ENCODE data around the gene WDR47. TPM values are rescaled to one million over a fixed set of nuclear protein-coding genes. Genes with fewer than 3 reads are reported as not detected.

WDR47 gene
- polyA plus RNA-seq (2011; rRNA removed): 9.0 and 10.8 TPM in 2 replicates
- 2.2 and 2.3 TPM in 2 replicates for polyA plus RNA-seq (2012; cell fraction: cytosol; rRNA removed)
- polyA plus RNA-seq (2012; cell fraction: nucleus; rRNA removed): 2.4 and 3.3 TPM in 2 replicates
- polyA plus RNA-seq (2017; fragmentation: RNase III; extraction: RNeasy Plus Mini Kit Qiagen cat#74134 plus additional on column Dnase treatment): 5.2 to 5.6 TPM (median 5.5 TPM) in 3 replicates
- 4.3 and 4.5 TPM in 2 replicates for polyA minus RNA-seq (2011; rRNA and poly(A)+ RNA removed)

- FAIRE-seq (no peak), ATAC-seq (peak; percentile 97 to 99), DNase-seq (ENCODE audit: low read depth in 1 of 2, low spot score in 1 of 2) (peak; percentile 82 to 93)
- Histone ChIP-seq H3K4me3 (peak within 1 kb of the TSS; percentile 66), H3K4me2 (peak within 1 kb of the TSS; percentile 82), H3K9me3 (no peaks in the 10 kb centered on the region), H3K4me1 (peaks cover 7% of the 10 kb centered on the region; the same call in 1 of the 3 replicates), H3K27ac (peak within 1 kb of the TSS; percentile 74 to 88)
- ChIA-PET POLR2A (interaction anchor here (0.6 to 1.7 kb wide), 10 partner anchors 13 to 81 kb away, joined by 3 to 8 read pairs (median 4); partner anchors contain the start of genes CLCC1 and TAF13), CTCF (interaction anchor here (0.7 to 1.3 kb wide), 3 partner anchors 14 to 70 kb away, joined by 3 to 4 read pairs (median 4); a partner anchor contains a TSS)
- WGBS (ENCODE audit: missing lambda C conversion rate): 0% methylated on average over 2 of the region's 90 CpGs
- TF ChIP-seq EHMT2 (IDR thresholded peaks at IDR 0.05; ENCODE audit: low read depth) (no peak), REST (IDR thresholded peaks at IDR 0.05) (no peak), RARB (CRISPR knock-in tag; IDR thresholded peaks at IDR 0.05) (no peak), EP300 (IDR thresholded peaks at IDR 0.05) (no peak), ZSCAN20 (CRISPR knock-in tag; IDR thresholded peaks at IDR 0.05) (no peak), POLR2A (IDR thresholded peaks at IDR 0.05; ENCODE audit: low read length) (peak; percentile 93), E2F6 (IDR thresholded peaks at IDR 0.05; ENCODE audit: borderline replicate concordance, low read depth) (peak; percentile 49; the same call in 1 of the 2 replicates), MAX (IDR thresholded peaks at IDR 0.05) (peak; percentile 50; the same call in 1 of the 2 replicates), PHF8 (IDR thresholded peaks at IDR 0.05; ENCODE audit: borderline replicate concordance, low read depth) (peak; percentile 52; the same call in 1 of the 2 replicates)
These were observed at the start of gene WDR47 for GRCh38 chr1:109041621-109042468. TSS of gene WDR47 (minus strand) at chr1:109042102. CDS start at chr1:109023512, 18,590 bp downstream.

DNA sequence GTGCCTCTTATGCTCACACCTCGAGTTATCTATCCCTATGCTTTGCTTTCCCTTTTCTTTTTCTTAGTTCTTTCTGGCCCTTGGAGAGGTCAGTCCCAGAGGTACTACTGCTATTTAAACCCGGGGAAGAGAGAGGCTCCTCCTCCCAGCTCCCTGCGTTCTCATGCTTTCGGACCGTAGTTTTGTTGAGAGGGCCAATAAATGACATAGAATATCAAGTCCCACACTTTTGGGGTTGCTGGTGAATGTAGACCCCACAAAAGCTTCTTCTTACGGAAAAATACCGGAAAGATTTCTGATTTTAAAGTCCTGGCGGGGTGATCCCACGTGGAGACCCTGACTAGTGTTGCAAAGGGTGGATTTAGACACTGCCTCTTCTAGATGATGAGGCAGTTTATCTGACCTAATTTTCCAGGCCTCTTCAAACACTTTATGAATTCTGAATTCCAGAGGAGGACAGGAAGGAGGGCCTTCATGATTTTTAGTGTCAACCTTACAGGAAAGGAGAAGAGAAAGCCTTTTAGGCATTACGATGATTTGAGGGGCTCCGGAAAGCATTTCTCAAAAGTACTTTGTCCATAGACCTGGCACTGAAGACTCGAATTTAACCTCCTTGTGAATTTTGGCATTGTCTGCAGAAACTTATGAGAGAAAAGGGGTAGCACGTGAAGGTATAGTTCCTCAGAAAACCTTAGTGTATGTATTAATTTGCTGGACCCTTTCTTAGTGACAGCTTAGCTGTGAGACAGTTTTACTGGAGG is 49.4 kb upstream of the WDR47 start:
- 10% methylated on average over 10 of the region's 13 CpGs for WGBS (ENCODE audit: missing lambda C conversion rate)
- peaks cover 12% of the 10 kb centered on the region for H3K4me1 ChIP-seq
- H3K27ac ChIP-seq: peak overlapping the region; percentile 95
- peak overlapping the region; percentile 78 for H3K4me3 ChIP-seq
- CTCF ChIA-PET: interaction anchor here (0.9 to 2.8 kb wide), 3 partner anchors 9 to 21 kb away, joined by 6 to 20 read pairs (median 12); partner anchors contain the start of gene TAF13
- H3K9me3 ChIP-seq: no peaks in the 10 kb centered on the region
- POLR2A ChIA-PET: interaction anchor here (2.1 to 3.0 kb wide), 2 partner anchors 9 to 15 kb away, joined by 10 to 51 read pairs; partner anchors contain the start of gene TAF13
- DNase-seq (ENCODE audit: low read depth in 1 of 2, low spot score in 1 of 2): peak; percentile 46 to 47
- no peak for FAIRE-seq
- ATAC-seq: peak; percentile 85 to 86
- TF ChIP-seq TP53 (CRISPR knock-in tag; IDR thresholded peaks at IDR 0.05) (no peak), MAX (IDR thresholded peaks at IDR 0.05) (peak; percentile 50; the same call in 1 of the 2 replicates)
- peak overlapping the region; percentile 96 for H3K4me2 ChIP-seq

All from A549 (cell line).